GM18526 (cell line): ENCODE measurements around the gene DOP1A.

Experiments
- POLR2A ChIP-seq: IDR thresholded peaks from 3 replicates; pipeline ENCODE4 v1.6.1; 2011; ENCODE audit not compliant: insufficient read length; ENCODE audit errors: extremely low read depth

DOP1A gene

GRCh38 chr6:83119742-83120300, 52.4 kb downstream of the DOP1A start:
- TF ChIP-seq POLR2A: no peak

- no peak for TF ChIP-seq POLR2A
These were observed 57.1 kb downstream of the DOP1A start for GRCh38 chr6:83124553-83124952.

GRCh38 chr6:83125425-83125824, 58.0 kb downstream of the DOP1A start:
- TF ChIP-seq POLR2A: no peak

GRCh38 chr6:83126223-83126622, 58.8 kb downstream of the DOP1A start:
- TF ChIP-seq POLR2A: no peak

DNA sequence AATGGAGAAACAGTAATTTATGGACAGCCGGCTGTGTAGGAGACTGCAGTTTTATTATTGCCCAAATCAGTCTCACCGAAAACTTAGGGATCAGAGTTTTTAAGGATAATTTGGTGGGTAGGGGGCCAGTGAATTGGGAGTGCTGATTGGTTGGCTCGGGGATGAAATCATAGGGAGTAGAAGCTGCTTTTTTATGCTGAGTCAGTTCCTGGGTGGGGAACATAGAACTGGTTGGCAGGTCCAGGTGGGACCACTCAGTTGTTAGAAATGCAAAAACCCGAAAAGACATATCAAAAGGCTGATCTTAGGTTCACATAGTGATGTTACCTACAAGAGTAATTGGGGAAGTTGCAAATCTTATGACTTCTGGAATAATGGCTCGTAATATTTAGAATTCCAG, 59.3 kb downstream of the DOP1A start:
- TF ChIP-seq POLR2A: no peak

- TF ChIP-seq POLR2A: no peak
These were observed 59.8 kb downstream of the DOP1A start for GRCh38 chr6:83127258-83127657.

- no peak for TF ChIP-seq POLR2A
These were observed 60.5 kb downstream of the DOP1A start for GRCh38 chr6:83127976-83128375.

GRCh38 chr6:83132121-83132520, 64.7 kb downstream of the DOP1A start:
- no peak for TF ChIP-seq POLR2A

DNA sequence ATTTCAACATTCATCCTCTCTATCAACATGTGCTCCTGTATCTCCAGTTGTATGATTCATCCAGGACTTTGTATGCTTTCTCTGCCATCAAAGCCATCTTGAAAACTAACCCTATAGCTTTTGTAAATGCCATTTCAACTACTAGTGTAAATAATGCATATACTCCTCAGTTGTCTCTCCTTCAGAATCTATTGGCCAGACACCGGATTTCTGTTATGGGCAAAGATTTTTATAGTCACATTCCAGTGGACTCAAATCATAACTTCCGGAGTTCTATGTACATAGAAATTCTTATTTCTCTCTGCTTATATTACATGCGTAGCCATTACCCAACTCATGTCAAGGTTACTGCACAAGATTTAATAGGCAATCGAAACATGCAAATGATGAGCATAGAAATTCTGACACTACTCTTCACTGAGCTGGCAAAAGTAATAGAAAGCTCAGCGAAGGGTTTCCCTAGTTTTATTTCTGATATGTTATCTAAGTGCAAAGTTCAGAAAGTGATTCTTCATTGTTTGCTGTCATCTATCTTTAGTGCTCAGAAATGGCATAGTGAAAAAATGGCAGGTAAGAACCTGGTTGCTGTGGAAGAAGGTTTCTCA, 70.7 kb downstream of the DOP1A start:
- no peak for TF ChIP-seq POLR2A

- no peak for TF ChIP-seq POLR2A
These were observed 71.3 kb downstream of the DOP1A start for GRCh38 chr6:83138758-83139157.

DNA sequence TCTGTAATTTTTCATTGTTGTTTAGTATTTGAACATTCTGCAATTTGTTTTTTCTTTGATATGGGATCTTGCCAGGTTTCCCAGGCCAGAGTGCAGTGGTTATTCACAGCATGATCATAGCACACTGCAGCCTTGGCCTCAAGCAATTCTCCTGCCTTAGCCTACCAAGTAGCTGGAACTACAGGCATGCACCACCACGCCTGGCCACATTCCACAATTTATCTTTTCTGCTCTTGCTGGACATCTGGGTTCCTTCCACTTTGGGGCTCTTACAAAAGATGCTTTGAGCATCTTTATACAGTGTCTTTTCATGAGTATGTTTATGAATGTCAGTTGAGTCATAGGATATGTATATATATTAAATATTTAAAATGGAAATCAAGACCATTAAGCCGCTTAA, 83.6 kb downstream of the DOP1A start:
- TF ChIP-seq POLR2A: no peak

DNA sequence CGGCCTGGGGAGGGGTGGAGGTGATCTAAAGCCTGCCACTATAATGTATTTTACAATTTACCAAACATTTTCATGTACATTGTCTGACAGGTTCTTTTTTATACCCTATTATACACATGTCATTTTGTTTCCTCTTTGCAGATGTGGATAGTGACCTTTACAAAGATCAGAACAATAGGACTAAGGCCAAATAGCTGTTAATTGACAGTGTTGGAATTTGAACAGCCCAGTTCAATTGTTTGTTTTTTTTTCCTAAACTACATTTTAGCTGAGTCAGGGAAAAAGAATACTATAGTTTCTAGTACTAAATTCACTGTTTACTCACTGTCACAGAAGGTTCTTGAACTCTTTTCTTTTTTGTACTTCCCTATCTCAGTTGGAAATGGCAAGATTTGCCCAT, 85.4 kb downstream of the DOP1A start:
- no peak for TF ChIP-seq POLR2A

DNA sequence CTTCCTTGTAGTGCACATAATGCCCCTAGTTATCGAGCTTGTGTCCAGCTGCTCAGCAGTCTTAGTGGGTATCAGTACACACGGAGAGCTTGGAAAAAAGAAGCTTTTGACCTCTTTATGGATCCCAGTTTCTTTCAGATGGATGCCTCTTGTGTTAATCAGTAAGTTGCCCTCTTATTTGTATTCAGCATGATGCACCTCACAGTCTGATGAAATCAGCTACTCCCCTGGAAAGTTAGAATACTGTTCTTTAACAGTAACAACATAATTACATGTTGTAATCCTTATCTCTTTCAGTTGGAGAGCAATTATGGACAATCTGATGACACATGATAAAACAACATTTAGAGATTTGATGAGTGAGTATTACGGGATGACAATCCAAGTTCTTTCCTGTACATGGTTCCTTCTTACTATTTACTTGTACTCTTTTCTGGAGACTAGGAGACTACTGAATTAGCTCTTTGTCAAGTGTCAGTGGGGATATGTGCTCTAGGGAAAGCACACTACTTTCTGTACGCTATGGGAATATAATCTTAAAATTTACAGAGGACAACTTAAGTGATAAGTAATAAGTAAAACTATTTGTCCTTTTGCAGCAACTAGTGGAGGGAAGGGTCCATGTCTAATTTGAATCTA, 86.5 kb downstream of the DOP1A start:
- TF ChIP-seq POLR2A: no peak

- no peak for TF ChIP-seq POLR2A
These were observed 88.3 kb downstream of the DOP1A start for GRCh38 chr6:83155794-83156193.

- no peak for TF ChIP-seq POLR2A
These were observed 92.7 kb downstream of the DOP1A start for GRCh38 chr6:83160167-83160566.

GRCh38 chr6:83167726-83168278, 100.3 kb downstream of the DOP1A start:
- no peak for TF ChIP-seq POLR2A
